ENCODE results near the gene NANS.
"Not testable (repeated sequence)": the region's sequence is repeated elsewhere in the genome, so short reads cannot be mapped to it uniquely, and the experiment has no call there.

Gene NANS

GRCh38 chr9:98099346-98099745 is 42.8 kb downstream of the NANS start:
- no peaks in the 10 kb centered on the region for H3K4me1 ChIP-seq (ENCODE audit: control insufficient read depth, insufficient read depth, low read length)
- no peak overlapping the region for H3K4me3 ChIP-seq (ENCODE audit: low read length)
- no peaks in the 10 kb centered on the region for H3K9me3 ChIP-seq (ENCODE audit: control insufficient read depth, insufficient read depth, low read length)
- no peaks in the 10 kb centered on the region for H3K27me3 ChIP-seq (ENCODE audit: control insufficient read depth, insufficient read depth, low read length)
- DNase-seq (ENCODE audit: low read depth, low spot score), result no peak
- H3K27ac ChIP-seq (ENCODE audit: low read length), result no peak overlapping the region
- no peaks in the 10 kb centered on the region for H3K36me3 ChIP-seq (ENCODE audit: control insufficient read depth, insufficient read depth, low read length)
- no CpG with 5 or more reads among the region's 2 CpGs for WGBS (ENCODE audit: insufficient coverage, insufficient read length)

DNA sequence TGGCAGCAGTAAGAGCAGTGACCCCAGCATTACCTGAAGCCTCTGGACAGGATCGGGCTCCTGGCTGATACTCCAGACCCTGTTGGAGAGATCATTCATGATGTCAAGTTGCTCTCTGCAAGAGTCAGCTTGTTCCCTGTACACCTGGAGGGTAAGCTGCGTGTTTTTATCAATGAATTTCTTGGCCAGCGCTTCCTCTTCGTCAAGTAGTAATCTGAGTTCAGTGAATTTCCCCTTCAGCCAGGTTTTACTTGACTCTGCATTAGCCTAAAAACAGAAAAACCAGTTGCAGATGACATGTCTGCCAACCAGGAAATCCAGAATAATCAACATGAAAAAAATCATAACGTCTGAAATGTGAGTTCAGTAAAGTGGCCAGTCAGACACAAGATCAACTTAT is 43.4 kb downstream of the NANS start:
- no peaks in the 10 kb centered on the region for H3K9me3 ChIP-seq (ENCODE audit: control insufficient read depth, insufficient read depth, low read length)
- no CpG with 5 or more reads among the region's 5 CpGs for WGBS (ENCODE audit: insufficient coverage, insufficient read length)
- no peaks in the 10 kb centered on the region for H3K36me3 ChIP-seq (ENCODE audit: control insufficient read depth, insufficient read depth, low read length)
- no peak overlapping the region for H3K27ac ChIP-seq (ENCODE audit: low read length)
- H3K4me3 ChIP-seq (ENCODE audit: low read length), result no peak overlapping the region
- no peaks in the 10 kb centered on the region for H3K4me1 ChIP-seq (ENCODE audit: control insufficient read depth, insufficient read depth, low read length)
- DNase-seq (ENCODE audit: low read depth, low spot score), result no peak
- no peaks in the 10 kb centered on the region for H3K27me3 ChIP-seq (ENCODE audit: control insufficient read depth, insufficient read depth, low read length)

DNA sequence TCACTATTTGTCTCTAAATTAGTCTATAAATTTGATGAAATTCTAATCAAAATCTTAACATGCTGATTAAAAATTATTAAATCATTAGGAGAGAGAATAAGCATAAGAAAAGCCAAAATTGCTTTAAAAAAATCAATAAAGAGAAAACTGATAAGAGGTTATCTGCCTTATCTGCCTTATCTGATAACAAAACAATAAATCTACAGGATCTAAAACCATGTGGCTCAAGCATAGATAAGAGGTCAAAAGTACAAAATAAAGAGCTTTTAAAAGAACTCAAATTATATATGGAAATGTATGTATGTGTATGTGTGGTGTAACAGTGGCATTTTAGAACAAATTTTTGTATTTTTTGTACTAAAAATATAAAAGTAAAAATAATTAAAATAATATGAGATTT is 43.9 kb downstream of the NANS start:
- no peaks in the 10 kb centered on the region for H3K4me1 ChIP-seq (ENCODE audit: control insufficient read depth, insufficient read depth, low read length)
- no peaks in the 10 kb centered on the region for H3K36me3 ChIP-seq (ENCODE audit: control insufficient read depth, insufficient read depth, low read length)
- no peak overlapping the region for H3K27ac ChIP-seq (ENCODE audit: low read length)

GRCh38 chr9:98101416-98101815 is 44.9 kb downstream of the NANS start:
- no peak overlapping the region for H3K27ac ChIP-seq (ENCODE audit: low read length)
- WGBS (ENCODE audit: insufficient coverage, insufficient read length), result no CpG with 5 or more reads among the region's 7 CpGs

More for the DNA sequence above, 43.9 kb downstream of the NANS start:
- no peak for DNase-seq (ENCODE audit: low read depth, low spot score)
- H3K9me3 ChIP-seq (ENCODE audit: control insufficient read depth, insufficient read depth, low read length), result no peaks in the 10 kb centered on the region
- H3K4me3 ChIP-seq (ENCODE audit: low read length), result no peak overlapping the region
- no peaks in the 10 kb centered on the region for H3K27me3 ChIP-seq (ENCODE audit: control insufficient read depth, insufficient read depth, low read length)

GRCh38 chr9:98101868-98102273 is 45.3 kb downstream of the NANS start:
- no peaks in the 10 kb centered on the region for H3K36me3 ChIP-seq (ENCODE audit: control insufficient read depth, insufficient read depth, low read length)
- H3K4me3 ChIP-seq (ENCODE audit: low read length), result no peak overlapping the region
- no peak for DNase-seq (ENCODE audit: low read depth, low spot score)
- H3K27me3 ChIP-seq (ENCODE audit: control insufficient read depth, insufficient read depth, low read length), result no peaks in the 10 kb centered on the region
- H3K27ac ChIP-seq (ENCODE audit: low read length), result no peak overlapping the region
- WGBS (ENCODE audit: insufficient coverage, insufficient read length), result no CpG with 5 or more reads among the region's 6 CpGs
- H3K4me1 ChIP-seq (ENCODE audit: control insufficient read depth, insufficient read depth, low read length), result no peaks in the 10 kb centered on the region
- no peaks in the 10 kb centered on the region for H3K9me3 ChIP-seq (ENCODE audit: control insufficient read depth, insufficient read depth, low read length)

More at GRCh38 chr9:98101416-98101815, 44.9 kb downstream of the NANS start:
- Histone ChIP-seq H3K36me3 (ENCODE audit: control insufficient read depth, insufficient read depth, low read length) (no peaks in the 10 kb centered on the region), H3K9me3 (ENCODE audit: control insufficient read depth, insufficient read depth, low read length) (no peaks in the 10 kb centered on the region), H3K27me3 (ENCODE audit: control insufficient read depth, insufficient read depth, low read length) (no peaks in the 10 kb centered on the region), H3K4me1 (ENCODE audit: control insufficient read depth, insufficient read depth, low read length) (no peaks in the 10 kb centered on the region), H3K4me3 (ENCODE audit: low read length) (no peak overlapping the region)
- DNase-seq (ENCODE audit: low read depth, low spot score), result no peak

DNA sequence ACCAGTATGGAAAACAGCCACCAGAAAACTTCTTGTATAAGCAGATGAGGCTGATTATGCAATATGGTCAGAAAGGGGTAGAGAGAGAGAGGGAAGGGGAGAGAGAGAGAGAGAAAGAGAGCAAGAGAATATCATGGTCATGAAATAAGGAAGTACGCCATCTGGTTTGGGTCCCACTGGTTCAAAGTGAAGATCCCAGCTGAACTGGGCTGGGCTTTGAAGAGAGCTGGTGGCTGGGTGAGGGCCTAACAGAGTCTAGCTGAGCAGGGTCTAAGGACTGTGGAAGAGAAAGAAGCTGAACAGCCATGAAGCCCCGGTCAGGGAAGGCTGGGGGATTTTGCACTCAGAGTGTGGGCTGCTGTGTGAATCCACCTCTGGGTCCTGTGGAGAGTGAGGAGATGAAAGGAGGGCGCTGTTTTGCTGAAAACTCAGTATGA is 47.9 kb downstream of the NANS start:
- H3K4me3 ChIP-seq (ENCODE audit: low read length), result no peak overlapping the region
- no peak for DNase-seq (ENCODE audit: low read depth, low spot score)
- H3K36me3 ChIP-seq (ENCODE audit: control insufficient read depth, insufficient read depth, low read length), result no peaks in the 10 kb centered on the region
- no CpG with 5 or more reads among the region's 3 CpGs for WGBS (ENCODE audit: insufficient coverage, insufficient read length)
- no peak overlapping the region for H3K27ac ChIP-seq (ENCODE audit: low read length)
- no peaks in the 10 kb centered on the region for H3K9me3 ChIP-seq (ENCODE audit: control insufficient read depth, insufficient read depth, low read length)
- H3K27me3 ChIP-seq (ENCODE audit: control insufficient read depth, insufficient read depth, low read length), result no peaks in the 10 kb centered on the region
- no peaks in the 10 kb centered on the region for H3K4me1 ChIP-seq (ENCODE audit: control insufficient read depth, insufficient read depth, low read length)

- WGBS (ENCODE audit: insufficient coverage, insufficient read length), result no CpG with 5 or more reads among the region's 7 CpGs
- Histone ChIP-seq H3K36me3 (ENCODE audit: control insufficient read depth, insufficient read depth, low read length) (no peaks in the 10 kb centered on the region), H3K27ac (ENCODE audit: low read length) (no peak overlapping the region), H3K9me3 (ENCODE audit: control insufficient read depth, insufficient read depth, low read length) (no peaks in the 10 kb centered on the region), H3K4me3 (ENCODE audit: low read length) (no peak overlapping the region), H3K4me1 (ENCODE audit: control insufficient read depth, insufficient read depth, low read length) (no peaks in the 10 kb centered on the region), H3K27me3 (ENCODE audit: control insufficient read depth, insufficient read depth, low read length) (no peaks in the 10 kb centered on the region)
- no peak for DNase-seq (ENCODE audit: low read depth, low spot score)
Measured at GRCh38 chr9:98105006-98105405, 48.5 kb downstream of the NANS start.

- Histone ChIP-seq H3K4me1 (ENCODE audit: control insufficient read depth, insufficient read depth, low read length) (no peaks in the 10 kb centered on the region), H3K27ac (ENCODE audit: low read length) (no peak overlapping the region), H3K27me3 (ENCODE audit: control insufficient read depth, insufficient read depth, low read length) (no peaks in the 10 kb centered on the region), H3K4me3 (ENCODE audit: low read length) (no peak overlapping the region), H3K9me3 (ENCODE audit: control insufficient read depth, insufficient read depth, low read length) (no peaks in the 10 kb centered on the region), H3K36me3 (ENCODE audit: control insufficient read depth, insufficient read depth, low read length) (no peaks in the 10 kb centered on the region)
- no CpG with 5 or more reads among the region's 2 CpGs for WGBS (ENCODE audit: insufficient coverage, insufficient read length)
- no peak for DNase-seq (ENCODE audit: low read depth, low spot score)
Measured at GRCh38 chr9:98107926-98108325, 51.4 kb downstream of the NANS start.

GRCh38 chr9:98108531-98109031 is 52.0 kb downstream of the NANS start:
- no CpG with 5 or more reads among the region's 5 CpGs for WGBS (ENCODE audit: insufficient coverage, insufficient read length)
- H3K27me3 ChIP-seq (ENCODE audit: control insufficient read depth, insufficient read depth, low read length), result no peaks in the 10 kb centered on the region
- no peak for DNase-seq (ENCODE audit: low read depth, low spot score)
- no peaks in the 10 kb centered on the region for H3K36me3 ChIP-seq (ENCODE audit: control insufficient read depth, insufficient read depth, low read length)
- no peak overlapping the region for H3K27ac ChIP-seq (ENCODE audit: low read length)
- H3K9me3 ChIP-seq (ENCODE audit: control insufficient read depth, insufficient read depth, low read length), result no peaks in the 10 kb centered on the region
- H3K4me1 ChIP-seq (ENCODE audit: control insufficient read depth, insufficient read depth, low read length), result no peaks in the 10 kb centered on the region
- H3K4me3 ChIP-seq (ENCODE audit: low read length), result no peak overlapping the region

- Histone ChIP-seq H3K27me3 (ENCODE audit: control insufficient read depth, insufficient read depth, low read length) (no peaks in the 10 kb centered on the region), H3K27ac (ENCODE audit: low read length) (no peak overlapping the region), H3K4me1 (ENCODE audit: control insufficient read depth, insufficient read depth, low read length) (no peaks in the 10 kb centered on the region), H3K36me3 (ENCODE audit: control insufficient read depth, insufficient read depth, low read length) (no peaks in the 10 kb centered on the region), H3K4me3 (ENCODE audit: low read length) (no peak overlapping the region), H3K9me3 (ENCODE audit: control insufficient read depth, insufficient read depth, low read length) (no peaks in the 10 kb centered on the region)
- DNase-seq (ENCODE audit: low read depth, low spot score), result no peak
- WGBS (ENCODE audit: insufficient coverage, insufficient read length), result no CpG with 5 or more reads among the region's 3 CpGs
Measured at GRCh38 chr9:98109052-98109451, 52.5 kb downstream of the NANS start.

DNA sequence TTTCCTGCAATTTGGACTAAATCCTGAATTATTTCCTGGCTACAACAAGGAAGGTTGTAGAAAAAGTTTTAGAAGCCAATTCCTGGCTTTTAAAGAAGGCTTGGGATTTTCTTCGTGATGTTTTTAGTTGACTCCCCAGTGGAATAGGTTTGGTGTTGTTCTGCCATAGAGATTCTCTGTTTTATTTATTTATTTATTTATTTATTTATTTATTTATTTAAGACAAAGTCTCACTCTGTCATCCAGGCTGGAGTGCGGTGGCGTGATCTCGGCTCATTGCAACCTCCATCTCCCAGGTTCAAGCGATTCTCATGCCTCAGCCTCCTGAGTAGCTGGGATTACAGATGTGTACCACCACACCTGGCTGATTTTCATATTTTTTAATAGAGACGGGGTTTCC is 60.6 kb downstream of the NANS start:
- not testable (repeated sequence) for H3K9me3 ChIP-seq (ENCODE audit: control insufficient read depth, insufficient read depth, low read length); DNase-seq (ENCODE audit: low read depth, low spot score); H3K4me1 ChIP-seq (ENCODE audit: control insufficient read depth, insufficient read depth, low read length); H3K27ac ChIP-seq (ENCODE audit: low read length); H3K27me3 ChIP-seq (ENCODE audit: control insufficient read depth, insufficient read depth, low read length); H3K4me3 ChIP-seq (ENCODE audit: low read length); H3K36me3 ChIP-seq (ENCODE audit: control insufficient read depth, insufficient read depth, low read length)
- no CpG with 5 or more reads among the region's 6 CpGs for WGBS (ENCODE audit: insufficient coverage, insufficient read length)
